HG03439 (cell line): Measurements from ENCODE around the gene BLVRB.
"Not testable (repeated sequence)": the region's sequence is repeated elsewhere in the genome, so short reads cannot be mapped to it uniquely, and the experiment has no call there.

ENCODE experiments used
- ATAC-seq: cut with Tn5 transposase; IDR thresholded peaks from one replicate; pipeline ENCODE4 v1.9.1; 2021; ENCODE audit warnings: mild to moderate bottlenecking, moderate library complexity; ENCODE audit not compliant: unreplicated experiment

Gene BLVRB

DNA sequence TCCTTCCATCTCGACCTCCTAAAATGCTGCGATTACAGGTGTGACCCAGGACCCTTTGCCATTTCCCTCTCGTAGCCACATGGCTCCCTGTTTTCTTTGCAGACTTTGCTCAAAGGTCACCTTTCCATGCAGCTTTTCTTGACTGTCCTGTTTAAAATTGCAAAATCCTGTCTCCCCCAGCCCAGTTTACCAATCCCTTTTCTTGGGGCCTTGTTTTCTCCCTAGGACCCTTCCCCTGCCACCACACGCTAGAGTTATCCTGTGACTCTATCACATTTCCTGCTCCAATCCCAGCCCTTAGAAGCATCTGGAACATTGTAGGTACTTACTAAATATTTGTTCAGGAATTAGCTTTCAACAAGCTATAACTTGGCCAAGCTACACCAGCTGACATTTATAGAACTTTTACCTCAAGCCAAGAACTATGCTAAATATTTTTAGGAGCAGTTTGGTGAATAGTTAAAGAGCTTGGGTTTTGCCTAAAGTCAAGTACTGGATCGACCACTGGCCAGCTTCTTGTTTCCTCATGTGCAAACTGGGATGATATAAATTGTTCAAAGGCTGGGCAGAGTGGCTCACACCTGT lies 12.3 kb downstream of the BLVRB start:
- no peak for ATAC-seq

DNA sequence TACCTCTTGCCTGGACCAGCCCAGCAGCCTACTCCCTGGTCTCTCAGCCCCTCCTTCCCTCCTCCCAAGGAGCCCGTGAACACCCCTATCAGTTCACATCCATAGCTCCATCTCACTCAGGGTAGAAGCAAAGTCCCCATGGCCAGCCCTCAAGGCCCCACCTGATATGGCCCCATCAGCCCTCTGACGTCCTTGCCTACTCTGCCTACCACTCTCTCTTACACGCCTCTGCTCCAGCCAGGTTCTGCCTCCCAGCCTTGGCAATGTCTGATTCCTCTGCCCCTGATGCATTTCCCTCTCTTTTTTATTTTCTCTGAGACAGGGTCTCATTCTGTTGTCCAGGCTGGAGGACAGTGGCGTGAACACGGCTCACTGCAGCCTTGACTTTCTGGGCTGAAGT lies 13.5 kb downstream of the BLVRB start:
- no peak for ATAC-seq

- no peak for ATAC-seq
Observed at GRCh38 chr19:40450664-40451063, 14.9 kb downstream of the BLVRB start.

DNA sequence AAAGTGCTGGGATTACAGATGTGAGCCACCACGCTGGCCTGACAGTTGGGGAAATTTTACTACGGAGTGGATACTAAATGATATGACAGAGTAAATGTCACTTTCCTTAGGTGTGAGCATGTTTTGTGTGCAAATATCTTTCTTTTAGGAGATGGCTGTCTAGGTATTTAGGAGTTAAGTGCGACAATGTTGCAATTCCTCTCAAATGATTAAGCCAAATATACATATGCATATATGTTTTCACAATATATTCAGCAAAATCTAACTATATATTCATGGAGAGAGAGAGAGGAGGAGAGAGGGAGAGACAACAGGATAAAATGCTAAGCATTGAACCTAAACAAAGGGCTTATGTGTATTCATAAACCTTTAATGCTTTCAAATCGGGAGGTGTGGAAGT lies 16.0 kb downstream of the BLVRB start:
- ATAC-seq: no peak

DNA sequence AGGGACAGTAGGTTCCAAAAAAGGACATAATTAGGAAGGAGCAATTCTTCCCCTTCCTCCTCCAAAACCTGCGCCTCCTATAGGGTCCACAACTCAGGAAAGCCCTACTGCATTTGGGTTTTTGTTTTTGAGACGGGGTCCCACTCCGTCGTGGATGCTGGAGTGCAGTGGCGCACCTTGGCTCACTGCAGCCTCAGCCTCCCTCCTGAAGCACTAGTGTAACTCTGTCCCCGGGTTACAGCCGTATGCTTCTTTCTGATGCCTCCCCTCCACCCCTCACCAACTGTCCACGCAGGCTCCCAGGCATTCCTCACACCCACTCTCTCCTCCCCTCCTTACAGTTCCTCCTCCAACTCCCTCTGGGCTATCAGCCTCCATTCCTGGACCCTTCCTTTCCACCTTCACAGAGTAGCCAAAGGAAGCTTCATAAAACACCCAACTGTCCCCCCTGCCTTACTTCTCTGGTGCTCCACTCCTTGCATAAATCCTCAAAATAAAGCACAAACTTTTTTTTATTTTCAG lies 19.2 kb downstream of the BLVRB start:
- ATAC-seq: no peak

DNA sequence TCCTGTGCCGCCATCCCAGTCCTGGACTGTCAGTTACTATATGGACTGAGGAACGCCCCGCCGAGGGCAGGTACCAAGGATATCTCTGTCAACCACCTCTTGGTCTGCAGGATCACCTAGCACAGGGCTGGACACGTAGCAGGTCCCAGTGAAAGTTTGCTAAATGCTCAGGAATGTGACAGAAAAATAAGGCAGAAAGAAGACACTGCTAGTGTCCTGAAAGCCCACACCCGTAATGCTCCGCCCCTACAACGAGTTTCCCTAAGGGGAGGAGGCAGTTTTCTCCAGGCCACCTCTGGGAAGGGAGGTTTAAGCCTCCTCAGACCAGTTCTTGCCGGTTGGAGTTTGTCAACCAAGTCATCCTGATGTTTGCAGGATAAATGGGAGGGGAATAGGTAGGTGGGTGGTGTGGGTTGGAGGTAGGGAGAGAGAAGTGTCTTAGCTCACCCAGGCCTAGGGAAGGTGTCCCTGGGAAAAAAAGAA lies 19.7 kb downstream of the BLVRB start:
- no peak for ATAC-seq

DNA sequence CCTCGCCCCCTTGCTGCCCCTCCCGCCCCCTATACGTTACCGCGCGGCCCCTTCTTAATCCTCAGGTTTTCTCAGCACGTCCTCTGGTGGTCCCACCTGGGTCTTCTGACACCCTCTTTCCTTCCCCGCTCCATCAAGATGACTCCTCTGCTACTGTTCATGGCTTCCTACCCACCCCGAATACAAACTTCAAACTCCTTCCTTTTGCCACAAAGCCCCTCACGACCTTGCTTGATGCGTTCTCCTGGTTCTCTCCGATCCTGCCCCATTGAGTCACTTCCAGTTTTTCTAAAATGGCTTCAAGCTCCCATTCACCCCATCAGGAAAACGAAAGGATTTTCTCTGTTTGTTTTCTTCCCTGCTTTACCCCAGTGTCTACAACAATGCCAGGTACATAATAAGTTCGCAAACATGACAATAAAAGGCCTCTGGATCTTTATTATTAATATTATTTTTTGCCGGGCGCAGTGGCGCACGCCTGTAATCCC lies 20.7 kb downstream of the BLVRB start:
- ATAC-seq: no peak

DNA sequence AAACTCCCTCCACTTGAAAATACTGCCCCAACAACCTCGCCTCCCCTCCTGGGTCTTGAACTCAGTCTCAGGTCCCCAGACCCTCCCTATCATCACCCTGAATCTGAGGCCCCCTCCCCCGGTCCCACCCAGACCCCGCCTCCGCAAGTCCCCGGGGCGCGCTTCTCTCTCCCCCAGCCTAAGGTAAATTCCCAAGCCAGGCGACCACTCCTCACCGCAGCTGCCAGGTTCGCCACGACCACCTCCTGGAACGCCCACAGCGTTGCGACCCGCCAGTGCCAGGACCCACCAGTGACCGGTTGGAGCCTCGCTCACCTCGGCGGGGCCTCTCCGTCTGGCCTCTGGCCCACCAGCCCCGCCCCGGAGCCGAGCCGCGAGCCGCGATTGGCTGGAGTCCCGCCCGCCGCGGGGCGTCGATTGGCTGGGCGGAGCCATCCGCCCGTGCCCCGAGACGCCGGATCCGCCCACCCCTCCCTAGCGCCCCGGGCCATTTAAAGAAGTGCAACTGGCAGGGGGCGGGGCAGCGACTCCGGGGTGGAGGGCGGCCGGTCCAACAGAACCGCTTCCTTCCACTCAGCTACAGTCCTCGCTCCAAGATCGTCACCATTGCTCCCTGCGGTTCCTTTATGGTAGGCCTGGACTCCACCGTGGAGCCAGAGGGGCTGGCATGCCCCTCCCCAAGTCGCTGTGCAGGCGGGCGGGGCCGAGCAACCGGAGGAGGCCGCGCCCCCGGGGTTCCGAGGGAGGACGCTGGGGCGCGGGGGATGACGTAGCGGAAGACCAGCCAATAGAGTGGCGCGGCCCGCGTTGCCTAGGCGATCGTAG lies 21.3 kb downstream of the BLVRB start, which contains the start of gene SERTAD3:
Gene SERTAD3, minus strand, starts transcription at position 336 of the 825 bp plus-strand sequence. CDS start 2,255 bp downstream, outside the sequence.
- ATAC-seq: peak; percentile 65

DNA sequence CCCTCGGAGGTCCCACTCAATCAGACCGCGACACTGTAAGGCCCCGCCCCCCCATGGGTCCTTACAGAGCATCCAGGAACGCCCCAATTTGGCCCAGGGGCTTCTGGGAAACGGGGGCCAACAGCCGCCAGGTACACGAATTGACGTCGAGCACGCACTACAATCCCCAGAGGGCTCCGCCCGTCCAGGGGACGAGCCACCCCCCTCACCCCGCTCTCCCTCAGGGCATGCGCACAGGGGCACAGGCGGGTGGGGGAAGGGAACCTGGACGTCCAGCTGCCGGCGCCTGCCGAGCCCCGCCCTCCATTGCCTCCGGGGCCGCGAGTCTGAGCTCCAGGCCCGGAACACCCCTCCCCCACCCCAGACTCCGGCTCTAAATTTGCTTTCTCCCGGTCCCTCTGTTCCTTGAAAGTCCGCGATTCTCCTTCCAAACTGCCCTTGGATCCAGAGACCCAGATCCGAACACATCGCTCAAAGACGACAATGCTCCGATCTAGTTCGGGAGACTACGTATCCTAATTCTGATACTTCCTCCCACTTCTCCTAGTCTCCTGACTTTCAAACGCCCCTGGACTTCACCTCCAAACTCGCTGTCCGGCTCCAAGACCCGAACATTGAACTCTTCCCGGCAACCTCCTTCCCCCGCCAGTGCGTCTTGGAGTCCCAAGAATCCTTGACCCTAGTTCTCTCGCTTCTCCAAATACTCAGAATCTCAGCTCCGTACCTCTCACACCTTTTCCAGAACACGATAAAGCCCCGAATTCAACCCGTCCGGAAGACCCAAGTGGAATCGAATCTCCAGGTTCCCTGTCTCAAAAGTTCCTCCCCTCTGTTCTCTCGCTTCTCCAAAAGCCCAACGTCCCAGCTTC lies 22.2 kb downstream of the BLVRB start:
- peak; percentile 82 for ATAC-seq

- no peak for ATAC-seq
Observed at GRCh38 chr19:40442328-40443130, 23.0 kb downstream of the BLVRB start.

GRCh38 chr19:40441719-40442253 lies 23.8 kb downstream of the BLVRB start:
- no peak for ATAC-seq

DNA sequence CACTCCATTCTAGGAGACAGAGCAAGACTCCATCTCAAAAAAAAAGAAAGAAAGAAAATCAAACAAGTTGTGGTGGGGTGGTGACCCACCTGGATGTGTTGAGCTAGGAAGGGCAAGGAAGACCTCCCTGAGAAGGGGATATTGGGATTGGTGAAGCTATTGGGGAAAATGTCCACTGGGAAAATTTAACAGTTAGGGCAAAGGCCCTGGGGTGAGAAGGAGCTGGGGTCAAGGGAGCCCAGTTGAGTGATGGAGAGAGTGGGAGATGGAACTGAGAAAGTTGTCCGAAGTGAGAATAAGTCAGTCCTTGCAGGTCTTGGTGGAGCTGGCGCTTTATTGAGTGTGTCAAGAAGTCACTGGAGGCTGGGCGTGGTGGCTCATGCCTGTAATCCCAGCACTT lies 27.3 kb downstream of the BLVRB start:
- ATAC-seq: no peak

DNA sequence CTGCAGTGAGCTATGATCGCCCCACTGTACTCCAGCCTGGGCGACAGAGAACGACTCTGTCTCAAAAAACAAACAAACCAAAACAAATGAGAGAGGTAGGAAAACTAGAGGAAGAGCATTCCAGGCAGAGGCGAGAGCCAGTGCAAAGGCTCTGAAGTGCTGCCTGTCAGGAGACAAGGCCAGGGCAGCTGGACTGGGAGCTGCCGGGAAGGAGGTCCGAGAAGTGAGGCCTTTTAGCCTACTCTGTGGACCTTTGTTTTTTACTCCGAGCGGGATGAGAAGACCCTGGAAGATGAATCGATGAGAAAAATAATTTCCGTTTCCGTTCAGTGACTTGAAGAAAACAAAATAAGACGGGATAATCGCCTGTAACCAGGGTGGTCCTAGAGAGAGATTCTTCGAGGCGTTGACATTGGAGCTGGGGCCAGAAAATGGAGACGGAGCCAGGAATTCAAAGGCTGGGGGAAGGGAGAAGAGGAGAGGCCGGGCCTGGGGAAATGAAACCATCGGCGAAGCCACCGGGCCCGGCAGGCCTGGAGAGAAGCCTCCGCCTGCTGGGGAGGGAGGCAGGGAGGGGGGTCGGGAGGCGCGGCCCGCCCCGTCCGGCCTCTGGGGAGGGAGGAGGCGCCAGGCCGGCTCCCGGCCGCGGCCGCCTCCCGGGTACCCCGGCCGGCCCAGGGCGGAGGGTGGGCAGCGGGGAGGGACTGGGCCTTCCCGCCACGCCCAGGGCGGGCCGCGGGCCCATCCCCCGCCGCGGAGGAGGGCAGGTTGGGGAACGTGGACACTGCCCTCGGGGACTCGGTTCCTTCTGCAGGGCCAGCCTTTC lies 31.9 kb downstream of the BLVRB start:
- no peak for ATAC-seq

GRCh38 chr19:40432760-40433159 lies 32.8 kb downstream of the BLVRB start:
- ATAC-seq: not testable (repeated sequence)

GRCh38 chr19:40431698-40432097 lies 33.8 kb downstream of the BLVRB start:
- no peak for ATAC-seq

GRCh38 chr19:40430242-40430641 lies 35.3 kb downstream of the BLVRB start:
- ATAC-seq: not testable (repeated sequence)

DNA sequence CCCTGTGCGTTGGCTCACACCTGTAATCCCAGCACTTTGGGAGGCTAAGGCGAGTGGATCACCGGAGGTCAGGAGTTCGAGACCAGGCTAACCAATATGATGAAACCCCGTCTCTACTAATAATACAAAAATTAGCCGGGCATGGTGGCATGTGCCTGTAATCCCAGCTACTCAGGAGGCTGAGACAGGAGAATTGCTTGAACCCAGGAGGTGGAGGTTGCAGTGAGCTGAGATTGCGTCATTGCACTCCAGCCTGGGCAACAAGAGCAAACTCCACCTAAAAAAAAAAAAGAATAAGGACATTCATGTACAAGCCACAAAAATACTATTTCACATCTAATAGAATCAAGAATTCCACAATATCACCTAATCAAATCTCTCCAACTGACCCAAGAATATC lies 37.3 kb downstream of the BLVRB start:
- ATAC-seq: not testable (repeated sequence)

- peak; percentile 82 for ATAC-seq
Observed at GRCh38 chr19:40425450-40426287, 39.9 kb downstream of the BLVRB start, which contains the start of gene SERTAD1. Gene SERTAD1 (minus strand): TSS chr19:40425992. CDS start chr19:40423546, 2,446 bp downstream.
